Mesendoderm (in vitro differentiated cells): ENCODE measurements around the gene NAPSA.
"Not testable (repeated sequence)": the region's sequence is repeated elsewhere in the genome, so short reads cannot be mapped to it uniquely, and the experiment has no call there.

Experiments used
- DNase-seq: peaks from one replicate; pipeline ENCODE4 v3.0.0; 2013
- H2AK5ac ChIP-seq: 2 replicates; pipeline ENCODE4 v1.6.1; 2013; ENCODE audit warnings: low read length, inconsistent platforms
- H2BK120ac ChIP-seq: 2 replicates; pipeline ENCODE4 v1.6.1; 2013; ENCODE audit warnings: low read depth, mild to moderate bottlenecking, low read length, moderate library complexity, mixed read lengths
- H2BK15ac ChIP-seq: replicated peaks from 2 replicates; pipeline ENCODE4 v1.6.1; 2013; ENCODE audit warnings: low read depth, mild to moderate bottlenecking, moderate library complexity
- H2BK5ac ChIP-seq: 2 replicates; pipeline ENCODE4 v1.6.1; 2013; ENCODE audit warnings: low read length, inconsistent platforms
- H3K18ac ChIP-seq: 2 replicates; pipeline ENCODE4 v1.6.1; 2013; ENCODE audit warnings: mild to moderate bottlenecking, low read length, mixed read lengths
- H3K23ac ChIP-seq: one replicate; pipeline ENCODE4 v1.6.1; 2013; ENCODE audit warnings: low read length
- H3K27ac ChIP-seq: 2 replicates; pipeline ENCODE4 v1.5.1; 2013; ENCODE audit warnings: low read depth, mild to moderate bottlenecking, inconsistent platforms, low read length, moderate library complexity
- H3K27me3 ChIP-seq: 2 replicates; pipeline ENCODE4 v1.6.1; 2013; ENCODE audit warnings: low read length, control low read depth, mild to moderate bottlenecking, inconsistent platforms; ENCODE audit not compliant: insufficient read depth, poor library complexity
- H3K36me3 ChIP-seq: 2 replicates; pipeline ENCODE4 v1.6.1; 2013; ENCODE audit warnings: low read length, inconsistent platforms; ENCODE audit not compliant: control insufficient read depth, insufficient read depth
- H3K4ac ChIP-seq: one replicate; pipeline ENCODE4 v1.6.1; 2013; ENCODE audit warnings: low read depth, mild to moderate bottlenecking, low read length, moderate library complexity
- H3K4me1 ChIP-seq: 2 replicates; pipeline ENCODE4 v1.6.1; 2013; ENCODE audit warnings: low read depth, low read length, inconsistent platforms; ENCODE audit not compliant: control insufficient read depth
- H3K4me2 ChIP-seq: 2 replicates; pipeline ENCODE4 v1.6.1; 2013; ENCODE audit warnings: low read length
- H3K4me3 ChIP-seq: 2 replicates; pipeline ENCODE4 v1.5.1; 2013; ENCODE audit warnings: mild to moderate bottlenecking, low read length
- H3K56ac ChIP-seq: one replicate; pipeline ENCODE4 v1.6.1; 2013; ENCODE audit warnings: low read length
- H3K79me1 ChIP-seq: 2 replicates; pipeline ENCODE4 v1.6.1; 2013; ENCODE audit warnings: low read length, inconsistent platforms
- H3K79me2 ChIP-seq: 2 replicates; pipeline ENCODE4 v1.6.1; 2013; ENCODE audit warnings: mild to moderate bottlenecking, low read length; ENCODE audit not compliant: control insufficient read depth, insufficient read depth
- H3K9ac ChIP-seq: 2 replicates; pipeline ENCODE4 v1.6.1; 2013; ENCODE audit warnings: low read length, inconsistent platforms
- H4K5ac ChIP-seq: one replicate; pipeline ENCODE4 v1.6.1; 2013; ENCODE audit warnings: low read length
- H4K8ac ChIP-seq: one replicate; pipeline ENCODE4 v1.6.1; 2013; ENCODE audit warnings: low read depth, mild to moderate bottlenecking, control low read depth, low read length, moderate library complexity
- WGBS: extraction: QIAGEN DNeasy Blood & Tissue Kit; methylation state at CpG from one replicate; pipeline ENCODE4 v1.1.7; 2013; ENCODE audit warnings: low lambda C conversion rate, missing lambda C conversion rate; ENCODE audit not compliant: insufficient coverage; ENCODE audit errors: extremely low coverage; 5-methylcytosine and 5-hydroxymethylcytosine counted together

The NAPSA gene

DNA sequence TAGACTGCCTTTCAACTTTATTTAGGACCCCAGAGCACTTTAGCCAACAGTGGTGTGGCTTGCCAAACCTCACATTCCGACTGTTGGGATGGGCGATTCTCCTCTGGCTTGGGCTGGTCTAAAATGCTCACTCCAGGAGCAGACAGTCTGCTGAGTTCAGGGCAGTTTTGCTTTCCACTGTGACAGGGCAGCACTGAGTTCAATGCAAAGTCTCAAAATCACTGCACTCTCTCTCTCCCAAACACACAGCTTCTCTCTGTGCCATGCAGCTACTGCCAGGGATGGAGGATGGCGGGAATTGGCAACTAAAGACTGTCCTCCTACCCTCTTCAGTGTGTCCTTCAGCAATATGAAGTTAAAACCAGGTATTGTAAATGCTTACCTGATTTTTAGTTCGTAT is 13.2 kb downstream of the NAPSA start:
- Histone ChIP-seq H3K27me3 (no peaks in the 10 kb centered on the region), H3K23ac (no peak overlapping the region), H3K18ac (no peak overlapping the region), H2BK5ac (no peak overlapping the region), H3K4me2 (no peak overlapping the region), H2BK15ac (no peak overlapping the region), H3K9ac (no peak overlapping the region), H4K5ac (no peak overlapping the region), H2BK120ac (no peak overlapping the region), H3K79me1 (no peaks in the 10 kb centered on the region), H3K27ac (no peak overlapping the region), H3K4me3 (no peak overlapping the region), H4K8ac (no peak overlapping the region), H3K56ac (no peak overlapping the region), H3K4me1 (no peaks in the 10 kb centered on the region), H3K36me3 (no peaks in the 10 kb centered on the region), H3K79me2 (no peaks in the 10 kb centered on the region), H2AK5ac (no peak overlapping the region), H3K4ac (no peak overlapping the region)
- WGBS = no CpG with 5 or more reads among the region's 4 CpGs
- DNase-seq = no peak

DNA sequence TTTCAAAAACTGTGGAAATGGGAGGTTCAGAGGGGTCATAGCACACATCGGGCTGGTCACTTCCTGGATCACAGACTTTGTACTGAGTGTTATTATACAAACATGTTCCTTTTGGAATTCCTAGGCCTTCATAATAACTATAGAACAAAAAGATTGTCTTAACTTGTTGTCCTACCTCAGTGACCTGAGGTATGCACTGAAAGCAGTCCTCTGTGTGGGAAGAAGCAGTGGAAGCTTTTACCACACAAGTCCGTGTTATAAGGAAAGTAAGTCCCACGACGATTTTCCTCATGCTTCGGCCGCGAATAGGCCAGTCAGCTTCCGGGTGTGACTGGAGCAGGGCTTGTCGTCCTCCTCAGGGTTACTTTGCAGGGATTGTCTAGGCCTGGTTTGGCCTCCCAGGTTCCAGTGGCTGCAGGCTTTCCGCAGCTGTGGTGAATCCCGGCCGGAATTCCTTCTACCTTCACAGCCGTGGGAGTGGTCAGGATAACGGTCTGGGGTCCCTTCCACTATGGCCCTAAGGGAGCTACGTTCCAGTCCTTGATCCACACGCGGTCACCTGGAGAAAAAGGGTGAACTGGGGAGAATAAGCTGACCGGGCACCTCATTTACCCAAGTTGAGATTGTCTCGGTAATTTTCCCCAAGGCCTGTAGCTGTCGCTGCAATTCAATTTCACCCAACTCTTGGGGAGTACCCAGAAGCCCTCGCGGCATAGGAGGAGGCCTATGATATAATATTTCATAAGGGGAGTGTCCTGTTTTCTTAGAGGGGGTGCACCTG is 16.0 kb downstream of the NAPSA start:
- Histone ChIP-seq H3K27ac (no peak overlapping the region), H3K4me3 (no peak overlapping the region), H3K79me2 (no peaks in the 10 kb centered on the region), H3K4ac (no peak overlapping the region), H4K8ac (no peak overlapping the region), H2BK5ac (no peak overlapping the region), H3K79me1 (no peaks in the 10 kb centered on the region), H2AK5ac (no peak overlapping the region), H3K18ac (no peak overlapping the region), H3K27me3 (no peaks in the 10 kb centered on the region), H4K5ac (no peak overlapping the region), H3K4me2 (no peak overlapping the region), H3K9ac (no peak overlapping the region), H3K23ac (no peak overlapping the region), H2BK15ac (no peak overlapping the region), H3K56ac (no peak overlapping the region), H3K4me1 (no peaks in the 10 kb centered on the region), H2BK120ac (no peak overlapping the region), H3K36me3 (no peaks in the 10 kb centered on the region)
- no CpG with 5 or more reads among the region's 22 CpGs for WGBS
- DNase-seq = no peak

DNA sequence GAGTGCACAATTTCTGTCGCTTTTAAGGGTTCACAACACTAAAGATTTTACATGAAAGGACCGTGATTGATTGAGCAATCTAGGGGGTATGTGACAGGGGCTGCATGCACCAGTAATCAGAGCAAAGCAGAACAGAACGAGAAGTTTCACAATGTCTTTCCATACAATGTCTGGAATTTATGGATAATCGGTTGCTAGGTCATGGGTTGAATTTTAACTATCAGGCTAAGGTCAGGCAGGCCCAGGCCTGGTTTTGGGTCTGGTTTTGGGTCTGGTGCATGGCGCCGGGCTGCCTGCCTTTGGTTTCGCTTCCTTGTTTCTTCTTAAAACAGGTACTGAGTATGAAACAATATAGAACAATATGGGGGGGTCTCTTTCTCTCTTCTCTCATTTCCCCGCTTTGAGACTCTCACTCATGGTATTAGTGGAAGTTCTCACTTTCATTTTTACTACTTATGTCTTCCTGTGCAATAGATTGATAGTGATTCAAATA is 18.3 kb downstream of the NAPSA start:
- not testable (repeated sequence) for H4K5ac ChIP-seq, H3K27me3 ChIP-seq, H3K4me1 ChIP-seq, H3K9ac ChIP-seq, H3K27ac ChIP-seq, H2AK5ac ChIP-seq, H3K23ac ChIP-seq, H3K36me3 ChIP-seq, DNase-seq, H3K4ac ChIP-seq, H3K56ac ChIP-seq, H3K4me2 ChIP-seq, H3K79me2 ChIP-seq, H3K4me3 ChIP-seq, H2BK5ac ChIP-seq, H2BK15ac ChIP-seq, H3K18ac ChIP-seq, H4K8ac ChIP-seq, H2BK120ac ChIP-seq, H3K79me1 ChIP-seq
- no CpG with 5 or more reads among the region's 8 CpGs for WGBS

DNA sequence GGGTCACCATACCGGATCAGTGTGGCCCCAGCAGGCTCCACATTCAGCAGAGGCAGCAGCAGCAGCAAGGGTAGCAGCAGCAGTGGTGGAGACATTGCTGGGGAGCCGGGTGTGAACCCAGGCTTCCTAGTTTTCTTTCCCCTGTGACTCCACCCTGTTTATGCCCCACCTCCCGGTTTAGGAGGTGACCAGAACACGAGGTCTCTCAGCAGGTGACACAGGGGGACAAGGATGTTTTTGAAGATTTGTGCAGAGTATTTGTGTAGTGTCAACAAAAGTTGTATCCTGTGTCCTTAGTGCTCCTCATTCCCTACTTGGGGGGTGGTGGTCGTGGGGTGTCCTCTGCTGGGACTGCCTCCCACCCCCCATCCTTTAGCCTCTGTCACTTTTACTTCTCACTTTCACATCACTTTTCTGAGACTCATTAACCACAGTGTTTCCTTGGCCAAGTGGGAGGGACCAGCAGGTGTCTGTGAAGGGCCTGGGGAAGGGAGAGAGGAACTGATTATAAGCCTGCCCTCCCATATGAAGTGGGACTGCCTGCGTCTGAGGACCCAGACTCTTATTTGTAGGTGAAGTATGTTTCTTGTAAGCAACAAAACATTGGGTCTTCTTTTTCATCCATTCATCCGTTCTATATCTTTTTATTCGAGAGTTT is 20.6 kb downstream of the NAPSA start:
- no peak overlapping the region for H3K4ac ChIP-seq
- H2BK15ac ChIP-seq = no peak overlapping the region
- H3K36me3 ChIP-seq = no peaks in the 10 kb centered on the region
- no peak overlapping the region for H4K8ac ChIP-seq
- H3K23ac ChIP-seq = no peak overlapping the region
- no peaks in the 10 kb centered on the region for H3K27me3 ChIP-seq
- no peaks in the 10 kb centered on the region for H3K79me1 ChIP-seq
- no peak overlapping the region for H2BK120ac ChIP-seq
- no peak overlapping the region for H2AK5ac ChIP-seq
- no peak overlapping the region for H3K56ac ChIP-seq
- no CpG with 5 or more reads among the region's 8 CpGs for WGBS
- no peak overlapping the region for H3K4me2 ChIP-seq
- H3K27ac ChIP-seq = no peak overlapping the region
- no peaks in the 10 kb centered on the region for H3K79me2 ChIP-seq
- H2BK5ac ChIP-seq = no peak overlapping the region
- H3K18ac ChIP-seq = no peak overlapping the region
- H4K5ac ChIP-seq = no peak overlapping the region
- H3K9ac ChIP-seq = no peak overlapping the region
- no peak for DNase-seq
- no peak overlapping the region for H3K4me3 ChIP-seq
- no peaks in the 10 kb centered on the region for H3K4me1 ChIP-seq

DNA sequence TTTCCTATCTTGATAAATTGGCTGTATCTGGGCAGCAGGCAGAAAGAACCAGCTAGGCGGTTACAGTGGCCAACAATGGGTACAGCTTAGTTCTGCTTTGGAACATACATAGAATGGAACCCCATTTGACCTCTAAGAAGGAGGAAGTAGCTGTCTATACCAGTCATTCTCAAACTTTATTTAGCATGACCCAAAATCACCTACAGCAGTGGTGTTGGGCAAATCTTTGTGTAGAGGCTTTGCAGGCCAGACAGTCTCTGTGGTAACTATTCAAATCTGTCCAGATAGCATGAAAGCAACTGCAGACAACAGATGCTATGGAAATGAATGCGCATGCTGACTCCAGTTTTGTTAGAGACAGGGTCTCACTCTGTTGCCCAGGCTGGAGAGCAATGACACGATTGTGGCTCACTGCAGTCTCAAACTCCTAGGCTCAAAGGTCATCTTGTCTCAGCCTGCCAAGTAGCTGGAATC is 24.3 kb downstream of the NAPSA start:
- no peaks in the 10 kb centered on the region for H3K36me3 ChIP-seq
- H3K4me1 ChIP-seq = no peaks in the 10 kb centered on the region
- H3K4me3 ChIP-seq = no peak overlapping the region
- H3K79me1 ChIP-seq = no peaks in the 10 kb centered on the region
- no peak overlapping the region for H3K23ac ChIP-seq
- H3K4me2 ChIP-seq = no peak overlapping the region
- no peaks in the 10 kb centered on the region for H3K79me2 ChIP-seq
- no peak for DNase-seq
- H3K4ac ChIP-seq = no peak overlapping the region
- H4K8ac ChIP-seq = no peak overlapping the region
- H2BK120ac ChIP-seq = no peak overlapping the region
- WGBS = no CpG with 5 or more reads among the region's 3 CpGs
- no peak overlapping the region for H3K9ac ChIP-seq
- H3K27me3 ChIP-seq = no peaks in the 10 kb centered on the region
- no peak overlapping the region for H2BK5ac ChIP-seq
- H3K27ac ChIP-seq = no peak overlapping the region
- no peak overlapping the region for H4K5ac ChIP-seq
- no peak overlapping the region for H2AK5ac ChIP-seq
- no peak overlapping the region for H3K56ac ChIP-seq
- no peak overlapping the region for H2BK15ac ChIP-seq
- H3K18ac ChIP-seq = no peak overlapping the region
